Endothelial cell of umbilical vein (primary cell): ENCODE data around the gene EEF1B2. TPM values are rescaled to one million over a fixed set of nuclear protein-coding genes. Genes with fewer than 3 reads are reported as not detected.

Source experiments
- BruUV-seq: library from RNA; stranded (reverse); fragments of 400-500 nt; replicated peaks from 2 replicates; lab custom pipeline; 2021; lab: Mats Ljungman, UMichigan
- CTCF ChIA-PET: fragments of 300-600, 350-600 bp; sonication (Branson Sonifier 250); formaldehyde crosslinking; loops from one replicate; lab custom pipeline; 2021; ENCODE audit warnings: antibody characterized with exemption, inconsistent platforms; lab: Charles Lee
- POLR2A ChIA-PET: fragments of 300-600, 350-600 bp; sonication (Branson Sonifier 250); formaldehyde crosslinking; loops from one replicate; lab custom pipeline; 2021; ENCODE audit warnings: antibody characterized with exemption, inconsistent platforms; lab: Charles Lee
- DNase-seq: peaks from one replicate; pipeline ENCODE4 v3.0.0-alpha.2; 2011; ENCODE audit warnings: low read depth, low spot score
- FAIRE-seq: peaks from 2 replicates; lab custom pipeline; 2011; peaks lifted over from hg19 to GRCh38; lab: Jason Lieb, UNC
- H2AFZ ChIP-seq: 2 replicates; pipeline ENCODE4 v1.6.0; 2012; ENCODE audit warnings: low read depth, low read length, control low read depth, inconsistent platforms
- H3K27ac ChIP-seq: 2 replicates; pipeline ENCODE4 v1.5.1; 2011; ENCODE audit warnings: low read depth, mild to moderate bottlenecking, control low read depth, low read length, moderate library complexity; ENCODE audit not compliant: insufficient read depth
- H3K27me3 ChIP-seq, 2 experiments: 2 replicates each; pipeline versions ENCODE4 v1.6.0 to v1.6.1; 2011; ENCODE audit warnings: low read length in 2 of 2, mixed read lengths in 1 of 2; ENCODE audit not compliant: control insufficient read depth in 2 of 2, insufficient read depth in 2 of 2
- H3K36me3 ChIP-seq, 2 experiments: 2 replicates in 1 of 2; 3 replicates in 1 of 2; pipeline ENCODE4 v1.5.1; 2011; ENCODE audit warnings: low read length in 2 of 2, mild to moderate bottlenecking in 1 of 2, moderate library complexity in 1 of 2; ENCODE audit not compliant: control insufficient read depth in 2 of 2, insufficient read depth in 2 of 2; ENCODE audit errors: extremely low read depth in 1 of 2
- H3K4me1 ChIP-seq: 3 replicates; pipeline ENCODE4 v1.5.1; 2011; ENCODE audit warnings: mild to moderate bottlenecking, low read length; ENCODE audit not compliant: control insufficient read depth, insufficient read depth; ENCODE audit errors: extremely low read depth
- H3K4me2 ChIP-seq: 2 replicates; pipeline ENCODE4 v1.6.1; 2011; ENCODE audit warnings: low read length, control low read depth, mixed read lengths; ENCODE audit not compliant: insufficient read depth
- H3K4me3 ChIP-seq, 3 experiments: fragments of 200-600 bp in 1 of 3; sonication (generic), shearing (Covaris generic) in 1 of 3; replicated peaks in 1 of 3; 2 replicates each; pipeline ENCODE4 v1.5.1; 2011 to 2016; ENCODE audit warnings: control low read depth in 3 of 3, low read length in 3 of 3, mild to moderate bottlenecking in 2 of 3, inconsistent platforms in 1 of 3, low read depth in 1 of 3, moderate library complexity in 1 of 3; ENCODE audit not compliant: insufficient read depth in 1 of 3
- H3K79me2 ChIP-seq: 2 replicates; pipeline ENCODE4 v1.6.0; 2012; ENCODE audit warnings: low read length, inconsistent platforms; ENCODE audit not compliant: control insufficient read depth, insufficient read depth
- H3K9ac ChIP-seq: replicated peaks from 2 replicates; pipeline ENCODE3; 2011; ENCODE audit warnings: low read length, control low read depth; ENCODE audit not compliant: insufficient read depth; ENCODE audit errors: extremely low read depth
- H3K9me1 ChIP-seq: replicated peaks from 3 replicates; pipeline ENCODE4 v1.6.0; 2011; ENCODE audit warnings: mild to moderate bottlenecking, low read length; ENCODE audit not compliant: control insufficient read depth, insufficient read depth; ENCODE audit errors: extremely low read depth
- H3K9me3 ChIP-seq: replicated peaks from 2 replicates; pipeline ENCODE4 v1.5.1; 2012; ENCODE audit warnings: low read length, inconsistent platforms; ENCODE audit not compliant: control insufficient read depth, insufficient read depth
- H4K20me1 ChIP-seq: replicated peaks from 2 replicates; pipeline ENCODE3; 2011; ENCODE audit warnings: mild to moderate bottlenecking, low read length; ENCODE audit not compliant: control insufficient read depth, insufficient read depth; ENCODE audit errors: extremely low read depth
- GATA2 ChIP-seq: IDR thresholded peaks from 2 replicates; pipeline ENCODE4 v1.7.0; 2011; ENCODE audit warnings: low read depth, mild to moderate bottlenecking, moderate library complexity, mixed read lengths, low read length; ENCODE audit not compliant: insufficient read length, insufficient read depth
- JUN ChIP-seq: IDR thresholded peaks from 2 replicates; pipeline ENCODE4 v1.6.1; 2011; ENCODE audit warnings: borderline replicate concordance, low read depth; ENCODE audit not compliant: insufficient read length, insufficient read depth
- MAX ChIP-seq: IDR thresholded peaks from 2 replicates; pipeline ENCODE4 v1.6.1; 2011; ENCODE audit not compliant: insufficient read depth, insufficient read length
- MYC ChIP-seq: IDR thresholded peaks from one replicate; pipeline ENCODE4 v1.6.1; 2011; ENCODE audit warnings: mild to moderate bottlenecking, low read depth, low read length
- POLR2A ChIP-seq: IDR thresholded peaks from 2 replicates; pipeline ENCODE4 v1.6.1; 2012; ENCODE audit warnings: low read depth, mild to moderate bottlenecking, control low read depth, low read length
- POLR2AphosphoS5 ChIP-seq: IDR thresholded peaks from 2 replicates; pipeline ENCODE4 v1.6.1; 2012; ENCODE audit warnings: low read depth, mild to moderate bottlenecking, control low read depth, low read length, moderate library complexity; ENCODE audit not compliant: insufficient read depth
- dilution Hi-C: fragments of 300-500 bp; cut with MboI; formaldehyde crosslinking; loops from one replicate; pipeline ENCODE4 v1.15.0; 2019; ENCODE audit warnings: low sequenced_read_pairs; ENCODE audit not compliant: extremely low pct_ligation_motif_present
- intact Hi-C: fragments of 100-400 bp; cut with micrococcal nuclease; formaldehyde crosslinking; loops from one replicate; pipeline ENCODE4 v1.10.0; 2022
- polyA plus RNA-seq, 4 experiments: library from polyadenylated mRNA; depleted of rRNA in 3 of 4; stranded (reverse) in 3 of 4; unstranded in 1 of 4; fragments of >200 nt; gene quantifications; 2 replicates each; pipeline versions ENCODE4 v1.2.1 to v1.2.3, GENCODE V29; 2011 to 2012; ENCODE audit warnings: missing spikeins in 1 of 4
- total RNA-seq: library from RNA; stranded (reverse); gene quantifications from 2 replicates; pipeline ENCODE4 v1.2.3, GENCODE V29; 2021

EEF1B2 gene
- total and polyA plus RNA-seq, 2 donors (not counting 3 experiments of a cell fraction or from before 2014, with no cell fraction given) = 454 to 576 TPM

- DNase-seq = no peak
- intact Hi-C loops (no loop called here), dilution Hi-C loops (no loop called here)
- Histone ChIP-seq H3K4me2 (no peak overlapping the region), H3K9ac (no peak overlapping the region), H3K9me3 (no peaks in the 10 kb centered on the region), H3K9me1 (no peaks in the 10 kb centered on the region), H2AFZ (no peak overlapping the region), H3K79me2 (no peaks in the 10 kb centered on the region), H3K4me3 (no peak overlapping the region), H3K4me1 (no peaks in the 10 kb centered on the region), H3K27ac (no peak overlapping the region), H4K20me1 (no peaks in the 10 kb centered on the region), H3K27me3 (no peaks in the 10 kb centered on the region), H3K36me3 (no peaks in the 10 kb centered on the region)
- ChIA-PET POLR2A (no interaction called here), CTCF (interaction anchor here (1.1 kb wide), 1 partner anchor 16 kb away, joined by 7 read pairs; no protein-coding TSS in a partner anchor)
- TF ChIP-seq POLR2A (no peak), JUN (no peak)
- BruUV-seq = no TSS peak
- no peak for FAIRE-seq
These were observed 46.7 kb upstream of the EEF1B2 start for GRCh38 chr2:206112846-206113547.

GRCh38 chr2:206115026-206115578 lies 44.6 kb upstream of the EEF1B2 start:
- CTCF ChIA-PET = no interaction called here
- Histone ChIP-seq H4K20me1 (no peaks in the 10 kb centered on the region), H3K27me3 (no peaks in the 10 kb centered on the region), H3K36me3 (peaks cover 0 to 3% of the 10 kb centered on the region in 2 experiments), H3K27ac (no peak overlapping the region), H3K79me2 (no peaks in the 10 kb centered on the region), H3K9me3 (no peaks in the 10 kb centered on the region), H3K9me1 (no peaks in the 10 kb centered on the region), H3K4me3 (no peak overlapping the region), H3K4me1 (no peaks in the 10 kb centered on the region), H3K9ac (no peak overlapping the region), H2AFZ (no peak overlapping the region), H3K4me2 (no peak overlapping the region)
- no peak for FAIRE-seq
- no TSS peak for BruUV-seq
- no peak for DNase-seq
- TF ChIP-seq POLR2AphosphoS5 = no peak
- no peak for TF ChIP-seq JUN
- no peak for TF ChIP-seq GATA2
- TF ChIP-seq MAX = no peak
- no peak for TF ChIP-seq MYC
- intact Hi-C loops = no loop called here
- POLR2A ChIA-PET = no interaction called here
- dilution Hi-C loops = no loop called here
